B cell (primary cell): ENCODE results near the gene ABLIM1. TPM values are rescaled to one million over a fixed set of nuclear protein-coding genes. Genes with fewer than 3 reads are reported as not detected.

Experiments
- ATAC-seq: fragments of 200-7000 bp; cut with Tn5 transposase; one replicate; pipeline ENCODE4 v1.10.0; 2021; ENCODE audit warnings: low read depth, mild to moderate bottlenecking, moderate number of reproducible peaks, moderate library complexity
- CTCF ChIA-PET: fragments of 350-600 bp; sonication (Branson Sonifier 250); formaldehyde crosslinking; loops from one replicate; lab custom pipeline; 2021; ENCODE audit warnings: antibody characterized with exemption, inconsistent platforms; lab: Charles Lee
- POLR2A ChIA-PET: fragments of 350-600 bp; sonication (Branson Sonifier 250); formaldehyde crosslinking; loops from one replicate; lab custom pipeline; 2021; ENCODE audit warnings: antibody characterized with exemption; lab: Charles Lee
- DNase-seq: peaks from one replicate; pipeline ENCODE4 v3.0.0; 2013
- H2AFZ ChIP-seq: 2 replicates; pipeline ENCODE4 v1.6.1; 2012; ENCODE audit warnings: mild to moderate bottlenecking, low read depth, low read length; ENCODE audit not compliant: insufficient read depth, poor library complexity, severe bottlenecking
- H3K27ac ChIP-seq, 2 donors: 1 replicate in 1 of 2; 2 replicates in 1 of 2; pipeline ENCODE4 v1.5.1; 2012 to 2013; ENCODE audit warnings: low read length in 2 of 2, mild to moderate bottlenecking in 2 of 2, moderate library complexity in 1 of 2
- H3K27me3 ChIP-seq, 4 experiments: fragments of 200-600 bp in 1 of 4; sonication (generic) in 1 of 4; replicated peaks in 1 of 4; 1 replicate in 2 of 4; 2 replicates in 2 of 4; pipeline versions ENCODE4 v1.6.1 to v1.7.0; 2013 to 2016; ENCODE audit warnings: low read length in 3 of 4, mild to moderate bottlenecking in 2 of 4, mixed read lengths in 1 of 4, moderate library complexity in 1 of 4; ENCODE audit not compliant: insufficient read depth in 4 of 4, control insufficient read depth in 3 of 4; ENCODE audit errors: control extremely low read depth in 1 of 4
- H3K36me3 ChIP-seq, 2 experiments: replicated peaks in 1 of 2; 1 replicate in 1 of 2; 2 replicates in 1 of 2; pipeline versions ENCODE4 v1.6.1 to v1.7.1; 2013; ENCODE audit warnings: low read length in 1 of 2; ENCODE audit not compliant: insufficient read depth in 2 of 2, control insufficient read depth in 1 of 2; ENCODE audit errors: control extremely low read depth in 1 of 2, extremely low read depth in 1 of 2
- H3K4me1 ChIP-seq, 2 donors: fragments of 200-600 bp in 1 of 2; sonication (generic) in 1 of 2; 1 replicate in 1 of 2; 2 replicates in 1 of 2; pipeline versions ENCODE4 v1.5.1 to v1.6.1; 2013 to 2017; ENCODE audit warnings: low read length in 2 of 2; ENCODE audit not compliant: control insufficient read depth in 2 of 2, insufficient read depth in 2 of 2
- H3K4me2 ChIP-seq: replicated peaks from 2 replicates; pipeline ENCODE3; 2012; ENCODE audit warnings: mild to moderate bottlenecking, low read depth, low read length; ENCODE audit not compliant: poor library complexity, severe bottlenecking
- H3K4me3 ChIP-seq, 5 experiments: fragments of 200-600 bp in 1 of 5; sonication (generic) in 1 of 5; 1 replicate in 3 of 5; 2 replicates in 2 of 5; pipeline versions ENCODE4 v1.5.1 to v1.7.0; 2011 to 2016; ENCODE audit warnings: low read length in 4 of 5, mild to moderate bottlenecking in 4 of 5, low read depth in 2 of 5, control low read depth in 1 of 5, moderate library complexity in 1 of 5; ENCODE audit not compliant: insufficient read depth in 1 of 5; ENCODE audit errors: control extremely low read depth in 1 of 5, extremely low read depth in 1 of 5
- H3K79me2 ChIP-seq: fragments of 200-600 bp; sonication (generic); one replicate; pipeline ENCODE4 v1.6.0; 2016; ENCODE audit warnings: low read length; ENCODE audit not compliant: control insufficient read depth, insufficient read depth
- H3K9ac ChIP-seq: fragments of 200-600 bp; sonication (generic); 2 replicates; pipeline ENCODE4 v1.6.1; 2017; ENCODE audit warnings: mild to moderate bottlenecking, low read length, moderate library complexity
- H3K9me3 ChIP-seq, 3 donors: one replicate each; pipeline versions ENCODE4 v1.6.1 to v1.7.1; 2013; ENCODE audit warnings: low read length in 2 of 3; ENCODE audit not compliant: control insufficient read depth in 2 of 3, insufficient read depth in 1 of 3; ENCODE audit errors: control extremely low read depth in 1 of 3
- H4K20me1 ChIP-seq: 2 replicates; pipeline ENCODE4 v1.6.0; 2012; ENCODE audit warnings: mild to moderate bottlenecking, low read length; ENCODE audit not compliant: insufficient read depth, control insufficient read depth, poor library complexity, severe bottlenecking
- H3K27ac Mint-ChIP-seq: one replicate; pipeline ENCODE4 v1.8.0; 2021; ENCODE audit warnings: mixed read lengths
- H3K27me3 Mint-ChIP-seq: one replicate; pipeline ENCODE4 v1.8.0; 2021; ENCODE audit warnings: mixed read lengths
- H3K4me1 Mint-ChIP-seq: one replicate; pipeline ENCODE4 v1.8.0; 2021; ENCODE audit warnings: mixed read lengths
- H3K4me3 Mint-ChIP-seq: one replicate; pipeline ENCODE4 v1.8.0; 2021; ENCODE audit warnings: mixed read lengths
- H3K9me3 Mint-ChIP-seq: one replicate; pipeline ENCODE4 v1.8.0; 2022; ENCODE audit warnings: mixed read lengths; ENCODE audit not compliant: insufficient read depth
- CTCF ChIP-seq: fragments of 200-600 bp; IDR thresholded peaks from one replicate; pipeline ENCODE4 v1.8.0; 2022; ENCODE audit warnings: antibody characterized with exemption, mild to moderate bottlenecking
- EZH2 ChIP-seq: IDR thresholded peaks from 2 replicates; pipeline ENCODE4 v1.6.1; 2012; ENCODE audit warnings: borderline replicate concordance, low read depth, mild to moderate bottlenecking, moderate library complexity, low read length; ENCODE audit not compliant: insufficient read depth, poor library complexity, severe bottlenecking
- WGBS: methylation state at CpG from one replicate; pipeline ENCODE4 v1.1.5; 2013; ENCODE audit warnings: missing lambda C conversion rate; ENCODE audit not compliant: insufficient coverage; 5-methylcytosine and 5-hydroxymethylcytosine counted together
- intact Hi-C: fragments of 100-400 bp; cut with micrococcal nuclease; formaldehyde crosslinking; loops from one replicate; pipeline ENCODE4 v1.10.0; 2022
- polyA plus RNA-seq: library from polyadenylated mRNA; depleted of rRNA; stranded (reverse); fragments of >200 nt; gene quantifications from 2 replicates; pipeline ENCODE4 v1.2.3, GENCODE V29; 2012
- total RNA-seq, 2 donors: library from RNA; stranded (reverse); fragments of 120-200 nt in 1 of 2; gene quantifications; 1 replicate in 1 of 2; 2 replicates in 1 of 2; pipeline versions ENCODE4 v1.2.3 to v1.2.4, GENCODE V29; 2013 to 2022

The ABLIM1 gene
- total and polyA plus RNA-seq, 2 donors (not counting 1 experiment from before 2014, with no cell fraction given): 55.6 to 148 TPM

DNA sequence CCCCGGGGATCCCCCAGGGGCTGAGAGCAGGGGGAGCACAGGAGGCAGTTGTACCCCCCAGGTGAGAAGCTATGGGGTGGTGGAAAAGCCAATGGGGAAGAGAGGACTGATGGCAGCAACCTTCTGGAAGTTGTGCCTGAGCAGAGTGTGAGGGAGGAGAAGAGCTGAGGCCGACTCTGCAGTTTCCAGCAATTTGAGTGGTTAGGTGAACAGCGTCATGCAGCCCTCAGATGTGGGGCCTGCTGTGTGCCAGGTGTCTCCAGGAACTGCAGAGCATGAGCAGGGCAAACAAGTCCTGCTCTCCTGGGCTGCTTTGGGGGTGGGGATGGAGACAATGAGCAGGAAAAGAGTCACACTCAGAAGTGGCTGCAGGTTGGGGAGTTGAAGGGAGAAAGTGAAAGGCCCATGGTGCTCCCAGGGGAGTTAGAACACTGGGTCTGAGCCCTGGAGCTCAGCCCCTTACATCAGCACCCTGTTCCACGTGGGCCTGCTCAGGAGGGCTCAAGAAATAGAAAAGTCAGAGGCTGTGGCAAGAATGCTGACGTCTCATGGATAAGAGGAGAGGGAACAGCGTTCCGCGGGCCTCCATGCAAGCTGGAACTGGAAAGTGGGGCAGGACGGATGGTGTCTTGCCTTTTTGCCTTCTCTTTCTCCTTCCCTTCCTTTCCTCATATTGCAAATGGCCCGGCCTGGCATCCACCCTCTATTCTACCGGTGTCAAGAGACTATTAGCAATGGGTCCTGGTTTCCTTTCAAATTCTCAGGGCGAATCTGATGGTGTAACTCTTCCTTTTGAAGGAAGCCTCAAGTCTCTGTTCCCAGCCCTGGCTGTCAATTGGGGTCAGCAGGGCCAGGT lies 249.7 kb downstream of the ABLIM1 start:
- no peak overlapping the region for H3K4me2 ChIP-seq
- intact Hi-C loops: no loop called here
- ATAC-seq (no peak), DNase-seq (no peak)
- Mint-ChIP-seq H3K27ac (no peak overlapping the region), H3K9me3 (no peaks in the 10 kb centered on the region), H3K4me3 (no peak overlapping the region), H3K4me1 (peaks cover 7% of the 10 kb centered on the region), H3K27me3 (peaks cover 42% of the 10 kb centered on the region)
- H3K27me3 ChIP-seq: peaks cover 0 to 38% (median 3%) of the 10 kb centered on the region in 4 experiments
- TF ChIP-seq CTCF (no peak), EZH2 (no peak)
- no peaks in the 10 kb centered on the region for H3K36me3 ChIP-seq
- CTCF ChIA-PET: no interaction called here
- H3K79me2 ChIP-seq: no peaks in the 10 kb centered on the region
- H3K9ac ChIP-seq: no peak overlapping the region
- POLR2A ChIA-PET: no interaction called here
- no peak overlapping the region for H3K27ac ChIP-seq
- no peak overlapping the region for H2AFZ ChIP-seq
- no peaks in the 10 kb centered on the region for H4K20me1 ChIP-seq
- 79% methylated on average over 8 of the region's 12 CpGs for WGBS
- no peak overlapping the region for H3K4me3 ChIP-seq
- peaks cover 6 to 10% of the 10 kb centered on the region in 2 donors for H3K4me1 ChIP-seq
- H3K9me3 ChIP-seq: peaks cover 0 to 6% (median 0%) of the 10 kb centered on the region in 3 donors

DNA sequence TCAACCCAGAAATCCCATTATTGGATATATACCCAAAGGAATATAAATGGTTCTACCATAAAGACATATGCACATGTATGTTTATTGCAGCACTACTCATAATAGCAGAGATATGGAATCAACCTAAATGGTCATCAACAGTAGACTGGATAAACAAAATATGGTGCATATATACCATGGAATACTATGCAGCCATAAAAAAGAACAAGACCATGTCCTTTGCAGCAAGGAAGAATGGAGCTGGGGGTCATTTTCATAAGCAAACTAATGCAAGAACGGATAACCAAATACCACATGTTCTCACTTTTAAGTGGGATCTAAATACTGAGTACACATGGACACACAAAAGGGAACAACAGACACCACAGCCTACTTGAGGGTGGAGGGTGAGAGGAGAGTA lies 251.6 kb downstream of the ABLIM1 start:
- ATAC-seq (no peak), DNase-seq (no peak)
- Histone ChIP-seq H3K36me3 (no peaks in the 10 kb centered on the region), H3K9me3 (peaks cover 0 to 10% (median 0%) of the 10 kb centered on the region in 3 donors), H4K20me1 (no peaks in the 10 kb centered on the region), H3K4me3 (no peak overlapping the region), H3K9ac (no peak overlapping the region), H3K79me2 (no peaks in the 10 kb centered on the region), H3K4me2 (no peak overlapping the region), H3K27me3 (peaks cover 0 to 41% (median 11%) of the 10 kb centered on the region in 4 experiments), H2AFZ (no peak overlapping the region), H3K27ac (no peak overlapping the region), H3K4me1 (peaks cover 12 to 15% of the 10 kb centered on the region in 2 donors)
- Mint-ChIP-seq H3K27me3 (peaks cover 46% of the 10 kb centered on the region), H3K9me3 (no peaks in the 10 kb centered on the region), H3K4me3 (no peak overlapping the region), H3K4me1 (peaks cover 15% of the 10 kb centered on the region), H3K27ac (no peak overlapping the region)
- no CpG with 5 or more reads among the region's 1 CpG for WGBS
- intact Hi-C loops: no loop called here
- CTCF ChIA-PET: no interaction called here
- POLR2A ChIA-PET: no interaction called here
- TF ChIP-seq CTCF (no peak), EZH2 (no peak)
